HFF-Myc (cell line): Measurements from ENCODE around the gene HM13.
"Not testable (repeated sequence)": the region's sequence is repeated elsewhere in the genome, so short reads cannot be mapped to it uniquely, and the experiment has no call there.

ENCODE experiments used
- DNase-seq: peaks from one replicate; pipeline ENCODE4 v3.0.0-alpha.2; 2011; ENCODE audit warnings: low read depth; ENCODE audit errors: extremely low read depth
- H3K4me3 ChIP-seq: replicated peaks from 2 replicates; pipeline ENCODE4 v1.5.1; 2011; ENCODE audit warnings: low read depth, mild to moderate bottlenecking, control low read depth, low read length
- TF ChIP-seq, protein P1 (sequence below): IDR thresholded peaks from 2 replicates; pipeline ENCODE4 v1.5.1; 2012; ENCODE audit warnings: mild to moderate bottlenecking, low read depth, low read length, control low read depth; ENCODE audit errors: missing control alignments

HM13 gene

DNA sequence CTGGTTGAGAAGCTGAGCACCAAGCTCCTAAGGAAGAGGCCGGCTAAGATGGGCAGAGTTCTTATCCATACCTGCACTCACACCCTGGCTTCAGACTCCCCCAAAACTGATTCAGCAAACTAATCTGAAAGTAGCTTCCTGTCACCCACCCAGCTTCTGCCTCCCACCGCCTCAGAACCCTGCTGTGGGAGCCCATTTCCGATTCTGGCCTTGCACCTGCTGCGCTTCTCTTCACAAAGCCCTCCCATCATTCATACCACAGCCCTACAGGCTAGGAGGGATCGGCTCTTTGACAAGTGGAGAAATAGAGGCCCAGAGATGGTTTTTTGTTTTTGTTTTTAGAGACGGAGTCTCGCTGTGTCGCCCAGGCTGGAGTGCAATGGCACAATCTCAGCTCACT lies 28.7 kb downstream of the HM13 start:
- DNase-seq, result no peak
- no peak overlapping the region for H3K4me3 ChIP-seq
- TF ChIP-seq, protein P1, sequence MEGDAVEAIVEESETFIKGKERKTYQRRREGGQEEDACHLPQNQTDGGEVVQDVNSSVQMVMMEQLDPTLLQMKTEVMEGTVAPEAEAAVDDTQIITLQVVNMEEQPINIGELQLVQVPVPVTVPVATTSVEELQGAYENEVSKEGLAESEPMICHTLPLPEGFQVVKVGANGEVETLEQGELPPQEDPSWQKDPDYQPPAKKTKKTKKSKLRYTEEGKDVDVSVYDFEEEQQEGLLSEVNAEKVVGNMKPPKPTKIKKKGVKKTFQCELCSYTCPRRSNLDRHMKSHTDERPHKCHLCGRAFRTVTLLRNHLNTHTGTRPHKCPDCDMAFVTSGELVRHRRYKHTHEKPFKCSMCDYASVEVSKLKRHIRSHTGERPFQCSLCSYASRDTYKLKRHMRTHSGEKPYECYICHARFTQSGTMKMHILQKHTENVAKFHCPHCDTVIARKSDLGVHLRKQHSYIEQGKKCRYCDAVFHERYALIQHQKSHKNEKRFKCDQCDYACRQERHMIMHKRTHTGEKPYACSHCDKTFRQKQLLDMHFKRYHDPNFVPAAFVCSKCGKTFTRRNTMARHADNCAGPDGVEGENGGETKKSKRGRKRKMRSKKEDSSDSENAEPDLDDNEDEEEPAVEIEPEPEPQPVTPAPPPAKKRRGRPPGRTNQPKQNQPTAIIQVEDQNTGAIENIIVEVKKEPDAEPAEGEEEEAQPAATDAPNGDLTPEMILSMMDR, result no peak

DNA sequence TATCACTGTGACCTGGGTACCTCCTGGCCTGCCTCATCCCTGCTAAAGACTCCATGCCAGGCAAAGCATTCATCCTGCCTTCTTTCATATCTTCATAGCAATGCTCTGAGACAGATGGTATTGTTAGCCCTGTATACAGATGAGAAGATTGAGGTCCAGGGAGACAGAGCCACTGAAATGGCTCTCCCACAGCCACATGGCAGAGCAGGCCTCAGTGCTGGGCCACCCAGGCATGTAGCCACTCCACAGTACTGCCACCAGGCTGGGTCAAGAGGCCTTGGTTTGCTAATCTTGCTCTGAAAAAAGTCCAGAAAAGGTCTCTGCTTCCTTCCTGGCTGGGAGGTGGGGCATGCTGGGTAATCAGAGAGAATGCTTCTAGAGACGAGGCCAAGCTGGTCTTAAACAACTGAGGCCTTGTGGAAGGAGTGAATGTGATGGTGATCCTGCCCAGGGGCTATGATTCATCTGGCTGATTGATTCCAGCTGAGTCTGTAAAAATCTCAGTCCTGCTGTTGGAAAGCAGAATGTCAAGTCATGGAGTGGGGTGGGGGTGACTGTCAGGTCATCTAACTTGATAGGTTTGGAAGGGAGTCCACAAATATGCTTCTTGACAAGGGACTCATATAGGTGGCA lies 29.8 kb downstream of the HM13 start:
- peak; percentile 97 for DNase-seq

DNA sequence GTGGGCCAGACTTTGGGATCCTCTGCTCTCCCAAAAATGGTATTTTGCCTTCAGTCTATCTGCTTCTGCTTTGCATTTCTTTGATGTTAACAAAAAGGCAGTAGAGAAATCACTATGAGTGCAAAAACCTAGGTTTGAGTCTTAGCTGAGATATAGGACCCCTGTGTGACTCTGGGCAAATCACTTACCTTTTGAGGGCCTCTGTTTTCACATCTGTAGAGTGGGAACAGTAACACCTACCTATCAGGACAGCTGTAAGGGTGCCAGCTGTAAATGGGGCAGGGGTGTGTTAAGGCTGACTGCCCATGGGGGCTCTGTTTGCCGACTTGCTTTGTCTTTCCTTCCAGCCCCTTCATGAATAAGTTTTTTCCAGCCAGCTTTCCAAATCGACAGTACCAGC lies 30.4 kb downstream of the HM13 start:
- no peak overlapping the region for H3K4me3 ChIP-seq
- TF ChIP-seq, protein P1, result no peak
- DNase-seq, result no peak

More for the DNA sequence above, 29.8 kb downstream of the HM13 start:
- no peak overlapping the region for H3K4me3 ChIP-seq
- TF ChIP-seq, protein P1, result no peak

DNA sequence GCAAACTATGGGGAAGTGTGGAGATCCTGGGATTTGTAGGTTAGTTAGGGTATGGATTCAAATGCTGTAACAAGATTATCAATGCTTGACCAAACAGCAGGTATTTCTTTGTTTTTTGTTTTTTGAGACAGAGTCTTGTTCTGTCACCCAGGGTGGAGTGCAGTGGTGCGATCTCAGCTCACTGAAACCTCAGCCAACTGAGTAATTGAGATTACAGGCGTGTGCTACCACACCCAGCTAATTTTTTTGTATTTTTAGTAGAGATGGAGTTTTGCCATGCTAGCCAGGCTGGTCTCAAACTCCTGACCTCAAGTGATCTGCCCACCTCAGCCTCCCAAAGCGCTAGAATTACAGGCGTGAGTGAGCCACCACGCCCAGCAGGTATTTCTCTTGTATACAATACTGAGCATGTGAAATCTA lies 31.4 kb downstream of the HM13 start:
- H3K4me3 ChIP-seq, DNase-seq: not testable (repeated sequence)

DNA sequence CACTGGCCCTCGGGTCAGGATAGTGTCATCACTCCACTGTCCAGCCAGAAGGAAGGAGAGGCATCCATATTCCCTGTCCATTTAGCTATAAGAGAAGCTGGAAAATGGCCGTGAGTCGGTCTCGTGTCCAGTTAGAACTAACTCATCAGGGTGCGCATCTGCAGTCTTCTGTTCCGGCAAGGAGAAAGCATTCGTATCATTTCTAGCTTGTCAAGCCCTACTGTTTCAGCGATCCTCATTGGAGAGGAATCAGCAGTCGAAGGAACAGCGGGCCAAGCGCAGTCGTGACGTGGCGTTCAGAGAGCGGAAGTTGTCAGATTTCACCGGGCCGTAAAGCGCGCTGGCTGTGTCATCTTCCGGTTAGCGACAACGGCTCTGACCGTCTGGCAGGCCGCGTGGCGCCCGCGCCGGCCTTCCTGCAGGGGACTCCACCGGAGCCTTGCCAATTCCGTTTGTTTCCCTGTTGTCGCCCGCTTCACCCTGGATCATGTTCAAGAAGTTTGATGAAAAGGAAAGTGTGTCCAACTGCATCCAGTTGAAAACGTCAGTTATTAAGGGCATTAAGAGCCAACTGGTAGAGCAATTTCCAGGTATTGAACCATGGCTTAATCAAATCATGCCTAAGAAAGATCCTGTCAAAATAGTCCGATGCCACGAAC lies 32.9 kb downstream of the HM13 start:
- peak; percentile 75 for DNase-seq
- TF ChIP-seq, protein P1, result no peak
- H3K4me3 ChIP-seq, result peak overlapping the region; percentile 57

DNA sequence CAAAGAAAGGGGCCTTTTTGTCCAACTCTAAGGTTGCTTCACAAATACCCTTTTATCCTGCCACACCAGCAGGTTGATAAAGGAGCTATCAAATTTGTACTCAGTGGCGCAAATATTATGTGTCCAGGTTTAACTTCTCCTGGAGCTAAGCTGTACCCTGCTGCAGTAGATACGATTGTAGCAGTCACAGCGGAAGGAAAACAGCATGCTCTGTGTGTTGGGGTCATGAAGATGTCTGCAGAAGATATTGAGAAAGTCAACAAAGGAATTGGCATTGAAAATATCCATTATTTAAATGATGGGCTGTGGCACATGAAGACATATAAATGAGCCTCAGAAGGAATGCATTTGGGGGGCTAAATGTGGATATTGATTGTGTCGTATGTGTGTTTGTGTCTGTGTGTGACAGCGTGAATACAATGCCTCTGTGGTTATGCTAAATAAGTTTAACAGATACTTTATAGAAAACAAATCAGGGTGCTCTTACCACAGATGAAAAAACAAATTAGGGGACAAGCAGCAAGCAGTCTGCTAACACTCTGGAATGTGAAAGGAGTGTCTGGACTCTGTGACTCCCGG lies 33.6 kb downstream of the HM13 start:
- TF ChIP-seq, protein P1, result no peak
- no peak for DNase-seq
- H3K4me3 ChIP-seq, result peak overlapping the region; percentile 57

DNA sequence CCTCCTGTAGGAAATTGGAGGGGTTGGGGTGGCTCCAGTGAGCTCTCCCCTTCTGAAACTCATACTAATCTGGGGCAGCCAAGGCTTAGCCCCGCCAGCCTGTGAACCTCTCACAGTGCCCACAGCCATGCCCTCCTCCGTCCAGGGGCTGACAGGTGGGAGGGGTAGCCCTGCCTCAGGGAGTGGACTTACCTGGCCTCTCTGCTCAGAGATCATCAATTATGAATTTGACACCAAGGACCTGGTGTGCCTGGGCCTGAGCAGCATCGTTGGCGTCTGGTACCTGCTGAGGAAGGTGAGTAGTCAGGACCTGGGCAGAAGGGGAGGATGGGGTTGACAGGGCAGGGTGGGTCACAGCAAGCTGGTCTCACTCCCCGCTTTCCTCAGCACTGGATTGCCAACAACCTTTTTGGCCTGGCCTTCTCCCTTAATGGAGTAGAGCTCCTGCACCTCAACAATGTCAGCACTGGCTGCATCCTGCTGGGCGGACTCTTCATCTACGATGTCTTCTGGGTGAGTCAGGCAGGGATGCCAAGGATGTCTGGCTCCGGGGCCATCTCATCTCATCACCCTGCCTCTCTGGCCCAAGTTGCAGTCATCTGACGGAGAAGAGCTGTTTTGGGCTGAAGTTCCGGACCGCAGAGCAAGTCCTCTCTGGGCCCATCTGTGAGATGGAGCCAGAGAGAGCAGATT lies 34.7 kb downstream of the HM13 start:
- H3K4me3 ChIP-seq, result peak overlapping the region; percentile 57
- no peak for DNase-seq
- TF ChIP-seq, protein P1, result no peak
